GM19328 (cell line): ENCODE results near the gene ADRA2B.

Source experiments
- ATAC-seq: cut with Tn5 transposase; IDR thresholded peaks from one replicate; pipeline ENCODE4 v1.9.1; 2021; ENCODE audit warnings: mild to moderate bottlenecking, moderate library complexity; ENCODE audit not compliant: unreplicated experiment

ADRA2B gene

GRCh38 chr2:96106991-96107707 lies 9.2 kb downstream of the ADRA2B start:
- no peak for ATAC-seq

GRCh38 chr2:96105994-96106715 lies 10.2 kb downstream of the ADRA2B start:
- ATAC-seq = no peak

DNA sequence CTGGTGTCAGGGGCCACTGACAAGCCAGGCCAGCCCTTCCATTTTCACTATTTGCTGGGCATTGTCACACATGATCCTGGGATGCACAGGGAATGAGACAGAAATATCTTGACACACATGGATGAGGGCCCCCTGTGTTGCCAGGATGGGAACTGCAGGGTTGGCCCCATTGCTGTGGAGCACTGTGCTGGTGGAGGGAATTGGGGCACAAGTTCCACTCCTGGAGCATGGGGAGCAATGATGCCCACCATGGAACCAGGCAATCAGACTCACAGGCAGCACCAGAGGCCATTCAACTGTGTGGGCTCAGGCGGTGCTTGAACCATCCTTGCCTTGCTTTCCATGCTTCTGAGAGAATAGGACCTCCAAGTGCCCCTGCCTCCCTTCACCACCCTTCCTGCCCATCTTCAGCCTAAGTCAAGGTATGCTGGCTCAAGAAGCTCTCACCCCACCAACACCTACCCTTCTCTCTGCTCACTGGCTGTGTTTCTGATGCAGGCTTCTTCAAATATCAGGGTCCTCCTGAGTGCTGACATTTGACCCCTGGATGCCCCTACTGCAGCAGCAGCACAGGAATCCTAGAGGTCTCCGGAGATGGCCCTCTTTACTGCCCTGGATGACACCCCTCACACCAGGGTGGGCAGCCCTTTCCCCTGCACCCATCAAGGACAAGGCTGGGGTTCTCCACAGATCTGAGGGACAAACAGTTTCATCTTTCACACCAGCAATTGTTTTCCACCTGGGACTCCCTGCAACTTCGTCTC lies 11.0 kb downstream of the ADRA2B start:
- ATAC-seq = no peak

DNA sequence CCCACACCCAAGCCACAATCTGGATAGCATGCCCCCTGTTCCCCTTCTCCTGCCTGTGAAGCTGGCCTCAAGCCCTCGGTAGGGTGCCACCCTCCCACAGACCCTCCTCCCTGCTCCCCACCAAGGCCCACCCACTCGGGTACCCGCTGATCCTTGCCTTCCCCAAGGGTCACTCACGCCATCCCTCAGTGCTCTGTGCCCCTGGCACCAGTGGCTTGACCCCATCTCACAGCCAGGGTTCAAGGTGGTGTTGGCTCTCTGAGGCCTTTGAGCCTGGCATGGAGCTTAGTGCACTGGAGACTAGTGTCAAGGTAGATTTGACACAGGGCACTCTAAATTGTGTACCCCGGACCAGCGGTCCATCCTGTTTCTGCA lies 11.9 kb downstream of the ADRA2B start:
- ATAC-seq = no peak

DNA sequence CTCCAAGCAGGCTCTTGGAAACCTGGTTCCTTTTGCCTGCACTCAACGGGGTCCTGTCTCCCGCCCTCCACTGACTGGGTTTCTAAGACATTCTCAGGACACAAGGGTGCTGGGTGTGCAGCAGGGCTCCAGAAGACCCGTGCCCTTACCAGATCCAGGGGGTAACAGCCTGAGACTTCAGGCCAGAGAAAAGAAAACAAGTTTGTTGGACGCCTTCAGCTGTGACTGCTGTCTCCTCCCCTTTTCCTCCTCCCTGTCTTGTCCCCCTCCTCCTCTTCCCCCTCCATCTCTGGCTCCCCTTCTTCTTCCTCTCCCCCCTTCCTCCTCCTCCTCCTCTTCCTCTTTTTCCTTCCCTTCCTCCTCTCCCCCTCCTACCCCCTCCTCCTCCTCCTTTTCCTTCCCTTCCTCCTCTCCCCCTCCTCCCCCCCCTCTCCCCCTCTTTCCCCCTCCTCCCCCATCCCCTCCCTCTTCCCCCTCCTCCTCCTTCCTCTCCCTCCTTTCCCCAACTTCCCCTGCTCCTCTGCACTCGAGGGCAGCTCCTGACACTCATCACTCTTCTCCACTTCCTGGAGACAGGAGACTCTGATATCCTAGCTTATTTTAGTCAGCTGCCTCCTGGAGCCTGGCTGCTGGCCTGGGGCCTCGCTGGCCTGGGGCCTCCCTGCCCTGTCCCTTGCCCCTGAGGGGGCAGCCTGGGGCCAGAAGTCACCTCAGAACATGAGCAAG lies 12.4 kb downstream of the ADRA2B start:
- ATAC-seq = no peak

- no peak for ATAC-seq
Measured at GRCh38 chr2:96103187-96103601, 13.2 kb downstream of the ADRA2B start.

- ATAC-seq = no peak
Measured at GRCh38 chr2:96102596-96103186, 13.7 kb downstream of the ADRA2B start.

DNA sequence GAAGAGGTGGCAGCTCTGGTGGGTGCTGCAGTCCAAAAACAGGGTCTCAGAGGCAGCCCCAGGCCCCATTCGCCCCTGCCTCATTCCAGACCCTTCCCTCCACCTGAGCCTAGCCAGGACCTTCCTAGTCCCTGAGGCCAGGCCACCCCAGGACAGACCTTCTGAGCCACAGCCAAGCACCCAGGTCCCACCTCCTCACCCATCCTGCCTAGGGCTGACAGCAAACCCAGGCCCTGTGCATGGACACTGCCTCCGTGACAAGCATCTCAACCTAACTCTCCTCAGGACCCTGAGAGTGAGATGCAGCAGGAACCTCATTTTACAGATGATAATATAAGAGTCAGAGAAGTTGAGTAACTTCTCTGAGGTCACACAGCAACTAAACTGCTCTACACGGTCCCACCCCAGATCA lies 15.5 kb downstream of the ADRA2B start:
- ATAC-seq = no peak

- no peak for ATAC-seq
Measured at GRCh38 chr2:96099861-96100798, 16.2 kb downstream of the ADRA2B start.

DNA sequence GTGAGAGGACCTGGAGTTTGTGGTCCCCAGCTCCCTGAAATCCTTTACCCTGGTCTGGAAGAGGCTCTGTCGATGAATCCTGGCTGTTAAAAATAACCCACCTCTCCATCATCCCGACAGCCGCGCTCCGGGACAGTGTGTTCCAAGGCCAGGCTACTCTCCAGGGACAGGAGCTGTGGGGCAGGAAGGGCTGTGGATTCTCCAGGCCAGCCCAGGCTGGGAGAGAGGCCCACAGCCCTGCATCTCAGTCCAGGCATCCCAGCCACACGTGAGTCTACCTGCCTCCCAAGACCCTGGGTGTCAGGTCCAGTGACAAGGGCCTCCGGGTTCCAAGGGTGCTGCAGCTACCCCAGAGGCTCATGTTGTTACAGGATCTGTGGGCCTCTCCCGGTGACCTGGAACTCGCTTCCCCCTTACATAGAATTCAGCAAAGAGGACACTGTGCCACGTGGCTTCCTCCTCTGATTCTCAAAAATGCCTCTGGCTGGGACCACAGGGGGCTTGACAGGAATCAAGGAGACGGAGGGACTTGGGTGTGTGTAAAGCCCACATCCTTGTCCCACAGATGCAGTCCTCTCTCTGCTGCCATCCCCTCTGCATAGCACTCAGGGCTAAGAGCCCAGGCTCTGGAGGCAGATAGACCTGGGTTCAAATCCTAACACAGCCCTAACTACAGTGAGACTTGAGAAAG lies 17.3 kb downstream of the ADRA2B start:
- no peak for ATAC-seq

DNA sequence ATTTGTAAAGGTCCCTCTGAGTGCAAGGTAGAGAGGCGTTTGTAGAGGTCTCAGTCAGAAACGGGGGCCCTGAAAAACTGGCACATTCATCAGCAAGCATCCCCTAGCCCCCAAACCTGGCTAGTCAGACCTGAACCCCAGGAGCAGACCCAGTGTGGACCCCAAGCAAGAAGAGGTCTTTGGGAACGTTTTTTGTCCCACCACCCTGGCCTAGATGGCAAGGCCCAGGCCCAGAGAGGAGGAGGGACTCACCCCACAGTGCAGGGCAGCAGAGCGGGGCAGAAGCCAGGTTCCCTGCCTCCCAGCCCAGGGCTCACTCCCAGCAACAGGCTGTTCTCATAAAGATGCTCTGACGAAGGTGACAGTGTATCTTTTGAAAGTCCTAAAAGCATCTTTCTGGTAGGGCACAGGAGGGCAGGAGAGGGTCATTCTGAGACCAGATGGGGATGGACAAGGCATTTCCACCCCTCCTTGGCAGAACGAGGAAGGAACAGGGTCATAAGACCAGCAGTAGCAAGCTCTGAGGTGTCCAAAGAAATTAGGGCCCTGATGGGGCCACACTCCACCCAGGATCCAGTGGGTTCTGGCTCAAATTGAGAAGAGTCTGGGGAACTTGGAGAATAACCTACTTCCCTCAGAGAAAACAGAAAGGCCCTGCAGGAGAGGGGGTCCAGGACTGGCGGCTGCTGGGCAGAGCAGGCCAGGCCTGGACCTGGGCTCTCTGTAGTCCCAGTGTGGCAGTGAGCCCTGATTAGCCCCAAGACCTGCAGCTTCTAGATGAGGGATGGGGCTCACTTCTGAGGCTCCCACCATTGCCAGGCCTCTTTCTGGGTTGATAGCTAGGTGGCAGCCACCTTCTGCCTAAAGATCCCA lies 18.2 kb downstream of the ADRA2B start:
- no peak for ATAC-seq

DNA sequence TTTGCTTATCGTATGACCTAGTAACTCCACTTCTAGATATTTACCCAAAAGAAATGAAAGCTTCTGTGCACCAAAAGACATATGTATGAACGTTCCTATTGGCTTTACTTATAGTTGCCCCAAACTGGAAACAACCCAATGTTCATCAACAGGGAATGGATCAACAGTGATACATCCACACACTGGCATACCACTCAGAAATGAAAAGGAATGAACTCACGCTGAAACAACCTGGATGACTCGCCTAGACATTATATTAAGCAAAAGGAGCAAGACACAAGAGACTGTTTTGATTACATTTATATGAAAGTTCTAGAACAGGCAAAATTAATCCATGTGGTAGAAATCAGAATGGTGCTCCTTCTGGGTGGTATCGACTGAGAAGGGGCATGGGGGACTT lies 18.9 kb downstream of the ADRA2B start:
- ATAC-seq = no peak

DNA sequence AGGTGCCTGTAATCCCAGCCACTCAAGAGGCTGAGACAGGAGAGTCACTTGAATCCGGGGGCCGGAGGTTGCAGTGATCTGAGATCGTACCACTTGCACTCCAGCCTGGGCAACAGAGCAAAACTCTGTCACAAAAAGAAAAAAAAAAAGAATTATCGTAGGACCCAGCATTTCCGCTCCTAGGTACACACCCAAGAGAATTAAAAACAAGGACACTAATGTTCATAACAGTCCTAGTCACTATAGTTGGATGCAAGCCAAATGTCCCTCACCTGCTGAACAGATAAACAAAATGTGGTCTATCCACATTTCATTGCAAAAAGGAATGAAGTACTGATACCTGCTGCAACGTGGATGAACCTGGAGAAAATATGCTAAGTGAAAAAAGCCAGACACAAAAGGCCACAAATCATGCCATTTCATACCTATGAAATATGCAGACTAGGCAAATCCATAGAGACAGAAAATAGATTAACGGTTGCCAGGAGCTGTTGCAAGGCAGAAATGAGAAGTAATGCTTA lies 21.2 kb downstream of the ADRA2B start:
- no peak for ATAC-seq

- no peak for ATAC-seq
Measured at GRCh38 chr2:96093528-96093927, 22.8 kb downstream of the ADRA2B start.

DNA sequence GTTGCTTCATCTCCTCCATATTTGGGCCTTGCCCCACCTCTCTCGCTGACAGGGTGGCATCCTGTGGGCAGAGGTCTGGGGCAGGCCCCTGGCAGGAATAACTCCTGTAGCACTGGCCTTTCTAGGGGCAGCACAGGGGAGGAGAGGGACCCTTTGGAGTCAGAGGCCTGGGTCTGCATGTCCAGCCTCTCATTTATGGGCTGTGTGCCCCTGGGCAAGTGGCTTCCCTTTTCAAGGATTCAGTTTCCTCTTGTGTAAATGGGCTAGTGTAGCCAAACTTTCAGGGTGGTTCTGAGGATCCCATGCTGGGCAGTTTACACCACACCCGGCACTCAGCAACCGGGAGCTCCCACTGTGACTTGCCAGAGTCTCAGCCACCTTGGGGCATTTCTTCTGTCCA lies 23.4 kb downstream of the ADRA2B start:
- ATAC-seq = no peak

GRCh38 chr2:96092573-96092877 lies 23.8 kb downstream of the ADRA2B start:
- no peak for ATAC-seq

DNA sequence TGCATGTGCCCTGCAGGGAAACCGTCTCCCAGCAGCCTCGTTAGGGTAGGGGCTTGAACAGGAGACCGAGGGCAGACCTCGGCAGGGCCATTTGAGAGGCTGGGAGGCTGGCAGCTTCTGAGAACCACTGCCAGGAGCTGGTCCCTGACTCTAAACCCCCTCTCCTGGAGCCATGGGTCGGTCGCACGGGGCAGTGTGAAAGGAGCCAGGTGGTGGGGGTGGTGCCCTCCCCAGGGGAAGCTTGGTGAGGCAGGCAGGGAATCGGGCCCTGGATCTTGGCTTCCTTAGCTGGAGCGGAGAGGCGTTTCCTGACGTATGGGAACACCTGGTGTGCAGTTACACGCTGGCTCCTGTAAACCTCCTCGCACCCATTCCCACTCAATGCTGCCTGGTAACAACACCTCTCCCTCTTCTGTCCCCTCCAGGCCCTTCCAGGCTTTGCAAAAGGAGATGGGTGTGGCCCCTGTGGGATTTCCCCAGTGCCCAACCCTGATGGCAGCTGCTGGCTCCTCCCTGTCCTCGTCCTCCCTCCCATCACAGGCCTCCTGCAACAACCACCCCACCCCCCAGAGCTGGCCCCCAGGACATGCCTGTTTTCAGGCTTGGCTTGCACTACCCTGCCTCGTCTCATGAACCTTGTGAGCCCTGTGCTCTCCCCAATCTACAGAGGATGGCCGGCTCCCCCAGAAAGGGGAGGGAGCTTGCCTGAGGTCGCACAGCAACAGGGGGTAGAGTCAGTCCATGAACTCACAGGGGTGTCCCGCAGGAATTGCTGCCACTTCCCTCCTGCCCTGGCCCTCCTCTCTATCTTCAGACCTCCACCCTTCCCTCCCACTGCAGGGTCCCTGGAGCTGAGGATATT lies 24.4 kb downstream of the ADRA2B start:
- ATAC-seq = no peak
